Mesodermal cell (in vitro differentiated cells): ENCODE measurements around the gene CCL14.
"Not testable (repeated sequence)": the region's sequence is repeated elsewhere in the genome, so short reads cannot be mapped to it uniquely, and the experiment has no call there.

Experiments used
- H3K27ac ChIP-seq: 2 replicates; pipeline ENCODE4 v1.7.0; 2013; ENCODE audit warnings: mild to moderate bottlenecking, low read depth, low read length, moderate library complexity; ENCODE audit not compliant: severe bottlenecking
- H3K36me3 ChIP-seq: 2 replicates; pipeline ENCODE4 v1.7.1; 2013; ENCODE audit warnings: mild to moderate bottlenecking, low read length, moderate library complexity; ENCODE audit not compliant: control insufficient read depth, insufficient read depth
- H3K4me1 ChIP-seq: one replicate; pipeline ENCODE4 v1.7.1; 2013; ENCODE audit warnings: mild to moderate bottlenecking, low read length; ENCODE audit not compliant: insufficient read depth, control insufficient read depth, poor library complexity, severe bottlenecking
- H3K4me3 ChIP-seq: 2 replicates; pipeline ENCODE4 v1.7.0; 2013; ENCODE audit warnings: low read length, control low read depth, mild to moderate bottlenecking; ENCODE audit not compliant: insufficient read depth, poor library complexity, severe bottlenecking; ENCODE audit errors: extremely low read depth
- H3K9me3 ChIP-seq: 2 replicates; pipeline ENCODE4 v1.7.1; 2013; ENCODE audit warnings: mild to moderate bottlenecking, low read length, moderate library complexity; ENCODE audit not compliant: control insufficient read depth
- WGBS, 2 experiments: methylation state at CpG; one replicate each; pipeline ENCODE4 v1.1.5; 2013; ENCODE audit warnings: missing lambda C conversion rate in 2 of 2; ENCODE audit not compliant: insufficient coverage in 2 of 2; 5-methylcytosine and 5-hydroxymethylcytosine counted together

Gene CCL14

GRCh38 chr17:36011201-36011600 is 24.7 kb upstream of the CCL14 start:
- Histone ChIP-seq H3K4me3 (no peak overlapping the region), H3K27ac (no peak overlapping the region), H3K9me3 (peaks cover 8% of the 10 kb centered on the region), H3K4me1 (no peaks in the 10 kb centered on the region), H3K36me3 (no peaks in the 10 kb centered on the region)
- WGBS, 2 experiments = 67 to 100% methylated on average over 1 of the region's 2 CpGs

- 69 to 72% methylated on average over 5 to 8 of the region's 14 CpGs for WGBS, 2 experiments
- H3K4me1 ChIP-seq = no peaks in the 10 kb centered on the region
- no peak overlapping the region for H3K27ac ChIP-seq
- H3K4me3 ChIP-seq = no peak overlapping the region
- H3K36me3 ChIP-seq = no peaks in the 10 kb centered on the region
- H3K9me3 ChIP-seq = peaks cover 8% of the 10 kb centered on the region
These were observed 22.6 kb upstream of the CCL14 start for GRCh38 chr17:36008998-36009665.

- no peak overlapping the region for H3K27ac ChIP-seq
- no peaks in the 10 kb centered on the region for H3K9me3 ChIP-seq
- no peaks in the 10 kb centered on the region for H3K36me3 ChIP-seq
- H3K4me1 ChIP-seq = no peaks in the 10 kb centered on the region
- 90% methylated on average over 4 of the region's 4 CpGs for WGBS, 2 experiments
- H3K4me3 ChIP-seq = no peak overlapping the region
These were observed 18.1 kb upstream of the CCL14 start for GRCh38 chr17:36004594-36005108.

GRCh38 chr17:36002631-36003030 is 16.1 kb upstream of the CCL14 start:
- no peak overlapping the region for H3K27ac ChIP-seq
- no peaks in the 10 kb centered on the region for H3K4me1 ChIP-seq
- H3K9me3 ChIP-seq = no peaks in the 10 kb centered on the region
- no peaks in the 10 kb centered on the region for H3K36me3 ChIP-seq
- no peak overlapping the region for H3K4me3 ChIP-seq
- WGBS, 2 experiments = 88 to 95% methylated on average over 5 to 6 of the region's 7 CpGs

GRCh38 chr17:36001862-36002603 is 15.5 kb upstream of the CCL14 start:
- Histone ChIP-seq H3K4me3 (no peak overlapping the region), H3K9me3 (no peaks in the 10 kb centered on the region), H3K27ac (no peak overlapping the region), H3K36me3 (no peaks in the 10 kb centered on the region), H3K4me1 (no peaks in the 10 kb centered on the region)
- WGBS, 2 experiments = 96 to 97% methylated on average over 4 of the region's 6 CpGs

- 81 to 84% methylated on average over 4 to 5 of the region's 6 CpGs for WGBS, 2 experiments
- H3K9me3 ChIP-seq = no peaks in the 10 kb centered on the region
These were observed 14.7 kb upstream of the CCL14 start, which contains the start of gene CCL15 for GRCh38 chr17:36001110-36001771. Gene CCL15 (minus strand): TSS chr17:36001553. CDS start chr17:36001492, 61 bp downstream.

GRCh38 chr17:36000732-36001109 is 14.2 kb upstream of the CCL14 start:
- WGBS, 2 experiments = 93 to 100% methylated on average over 3 to 6 of the region's 6 CpGs
- H3K9me3 ChIP-seq = no peaks in the 10 kb centered on the region
- H3K27ac ChIP-seq = no peak overlapping the region
- no peaks in the 10 kb centered on the region for H3K4me1 ChIP-seq
- no peak overlapping the region for H3K4me3 ChIP-seq
- no peaks in the 10 kb centered on the region for H3K36me3 ChIP-seq

More at GRCh38 chr17:36001110-36001771, 14.7 kb upstream of the CCL14 start, which contains the start of gene CCL15:
- Histone ChIP-seq H3K4me3 (no peak within 1 kb of the TSS), H3K36me3 (no peaks in the 10 kb centered on the region), H3K27ac (no peak within 1 kb of the TSS), H3K4me1 (no peaks in the 10 kb centered on the region)

- no peaks in the 10 kb centered on the region for H3K36me3 ChIP-seq
- H3K9me3 ChIP-seq = no peaks in the 10 kb centered on the region
- no peak overlapping the region for H3K27ac ChIP-seq
- no peaks in the 10 kb centered on the region for H3K4me1 ChIP-seq
- H3K4me3 ChIP-seq = no peak overlapping the region
- 100% methylated on average over 1 of the region's 1 CpG; no CpG with 5 or more reads in 1 of the 2 experiments for WGBS, 2 experiments
These were observed 12.2 kb upstream of the CCL14 start for GRCh38 chr17:35998756-35999155.

- no peaks in the 10 kb centered on the region for H3K9me3 ChIP-seq
- H3K36me3 ChIP-seq = no peaks in the 10 kb centered on the region
- no peak overlapping the region for H3K4me3 ChIP-seq
- 77 to 78% methylated on average over 9 to 11 of the region's 11 CpGs for WGBS, 2 experiments
- H3K27ac ChIP-seq = no peak overlapping the region
- H3K4me1 ChIP-seq = no peaks in the 10 kb centered on the region
These were observed 11.6 kb upstream of the CCL14 start for GRCh38 chr17:35998018-35998545.

- H3K4me1 ChIP-seq, H3K4me3 ChIP-seq, H3K36me3 ChIP-seq, H3K27ac ChIP-seq, H3K9me3 ChIP-seq: not testable (repeated sequence)
- WGBS, 2 experiments = 86% methylated on average over 1 of the region's 2 CpGs; no CpG with 5 or more reads in 1 of the 2 experiments
These were observed 8.8 kb upstream of the CCL14 start for GRCh38 chr17:35995346-35995745.
